SK-N-SH treated with all-trans-retinoic acid at 6 μM for 48 hours (cell line): Measurements from ENCODE around the gene GGT5.
"Not testable (repeated sequence)": the region's sequence is repeated elsewhere in the genome, so short reads cannot be mapped to it uniquely, and the experiment has no call there.

Source experiments
- ATAC-seq: fragments of 200-7000 bp; cut with Tn5 transposase; 3 replicates; pipeline ENCODE4 v1.9.1; 2020; ENCODE audit warnings: mild to moderate bottlenecking, moderate library complexity
- ARNTL ChIP-seq: fragments of 450-650 bp; formaldehyde crosslinking; IDR thresholded peaks from 2 replicates; pipeline ENCODE4 v1.5.0; 2020; ENCODE audit warnings: low read depth, mild to moderate bottlenecking, moderate library complexity, borderline replicate concordance
- BACH2 ChIP-seq: fragments of 250-450 bp; sonication (Bioruptor Pico); IDR thresholded peaks from 2 replicates; pipeline ENCODE4 v1.9.0; 2021; ENCODE audit warnings: mild to moderate bottlenecking, borderline replicate concordance
- ESRRG ChIP-seq: fragments of 250-450 bp; sonication (Bioruptor Pico); IDR thresholded peaks from 2 replicates; pipeline ENCODE4 v1.6.1; 2021; ENCODE audit warnings: mild to moderate bottlenecking
- GLIS3 ChIP-seq: fragments of 250-450 bp; sonication (Bioruptor Pico); IDR thresholded peaks from 2 replicates; pipeline ENCODE4 v1.5.0; 2020; ENCODE audit warnings: mild to moderate bottlenecking, moderate library complexity
- ISL1 ChIP-seq: fragments of 250-450 bp; sonication (Bioruptor Pico); IDR thresholded peaks from 2 replicates; pipeline ENCODE4 v2.1.2; 2022; ENCODE audit warnings: mild to moderate bottlenecking, moderate library complexity
- OSR1 ChIP-seq: fragments of 250-450 bp; sonication (Bioruptor Pico); IDR thresholded peaks from 2 replicates; pipeline ENCODE4 v1.8.0; 2022; ENCODE audit warnings: moderate library complexity, mild to moderate bottlenecking, inconsistent platforms
- PPARA ChIP-seq: fragments of 250-450 bp; sonication (Bioruptor Pico); IDR thresholded peaks from 2 replicates; pipeline ENCODE4 v1.5.0; 2020; ENCODE audit warnings: mild to moderate bottlenecking, borderline replicate concordance
- RARB ChIP-seq: fragments of 250-450 bp; sonication (Bioruptor Pico); IDR thresholded peaks from 2 replicates; pipeline ENCODE4 v1.8.0; 2021; ENCODE audit warnings: mild to moderate bottlenecking, moderate library complexity
- SNAI2 ChIP-seq: fragments of 250-450 bp; sonication (Bioruptor Pico); IDR thresholded peaks from 2 replicates; pipeline ENCODE4 v1.5.0; 2020; ENCODE audit warnings: mild to moderate bottlenecking, moderate library complexity
- TCF4 ChIP-seq: fragments of 250-450 bp; sonication (Bioruptor Pico); IDR thresholded peaks from 2 replicates; pipeline ENCODE4 v1.8.0; 2021; ENCODE audit warnings: mild to moderate bottlenecking, moderate library complexity, borderline replicate concordance
- TOX ChIP-seq: fragments of 250-450 bp; sonication (Bioruptor Pico); IDR thresholded peaks from 2 replicates; pipeline ENCODE4 v1.8.0; 2021; ENCODE audit warnings: mild to moderate bottlenecking, moderate library complexity, borderline replicate concordance
- ZC3H10 ChIP-seq: fragments of 250-450 bp; sonication (Bioruptor Pico); IDR thresholded peaks from 2 replicates; pipeline ENCODE4 v1.5.1; 2021; ENCODE audit warnings: mild to moderate bottlenecking, moderate library complexity
- ZFP30 ChIP-seq: fragments of 450-650 bp; formaldehyde crosslinking; IDR thresholded peaks from 2 replicates; pipeline ENCODE4 v1.5.0; 2022; ENCODE audit warnings: mild to moderate bottlenecking, moderate library complexity
- ZNF565 ChIP-seq: fragments of 450-650 bp; formaldehyde crosslinking; conservative IDR thresholded peaks from 2 replicates; pipeline ENCODE4 v1.5.0; 2020; ENCODE audit warnings: low read depth, mild to moderate bottlenecking, moderate library complexity
- ZNF8 ChIP-seq: fragments of 450-650 bp; formaldehyde crosslinking; IDR thresholded peaks from 2 replicates; pipeline ENCODE4 v1.5.0; 2020; ENCODE audit warnings: mild to moderate bottlenecking, moderate library complexity
- TF ChIP-seq, protein P1 (sequence below): fragments of 250-450 bp; sonication (Bioruptor Pico); IDR thresholded peaks from 2 replicates; pipeline ENCODE4 v1.8.0; 2021; ENCODE audit warnings: low read depth, mild to moderate bottlenecking, moderate library complexity, borderline replicate concordance
- TF ChIP-seq, protein P2 (sequence below): fragments of 250-450 bp; sonication (Bioruptor Pico); IDR thresholded peaks from 2 replicates; pipeline ENCODE4 v1.5.1; 2021; ENCODE audit warnings: mild to moderate bottlenecking, moderate library complexity

The GGT5 gene

DNA sequence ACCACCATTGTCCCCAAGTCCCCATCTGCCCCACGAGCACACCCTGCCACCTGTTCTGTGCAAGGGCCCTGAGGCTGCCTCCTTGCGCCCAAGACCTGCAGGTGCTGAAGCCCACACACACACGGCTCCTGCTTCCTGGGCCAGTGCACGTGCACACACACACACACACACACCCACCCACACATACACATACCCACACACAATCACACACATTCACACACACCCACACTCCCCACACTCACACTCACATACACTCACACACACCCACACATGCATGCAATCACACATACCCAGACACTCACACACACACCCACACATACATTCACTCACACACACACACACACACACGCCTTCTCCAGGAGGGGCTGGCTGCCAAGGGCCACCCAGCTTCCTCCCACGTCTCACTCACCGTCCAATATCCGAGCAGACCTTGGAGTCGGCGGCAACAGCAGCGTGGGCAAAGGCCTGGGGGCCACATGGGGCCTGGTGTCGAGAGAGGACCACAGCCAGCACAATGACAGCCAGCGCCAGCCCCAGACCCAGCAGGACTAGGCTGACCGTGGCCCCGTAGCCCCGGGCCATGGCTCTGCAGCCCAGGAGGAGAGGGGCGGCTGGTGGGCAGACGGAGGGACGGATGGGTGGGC is 616 bp downstream of the GGT5 start:
- no peak for TF ChIP-seq BACH2 (CRISPR knock-in tag)
- TF ChIP-seq ZNF8 (CRISPR knock-in tag), result no peak
- TF ChIP-seq RARB (CRISPR knock-in tag), result no peak
- TF ChIP-seq, protein P1, sequence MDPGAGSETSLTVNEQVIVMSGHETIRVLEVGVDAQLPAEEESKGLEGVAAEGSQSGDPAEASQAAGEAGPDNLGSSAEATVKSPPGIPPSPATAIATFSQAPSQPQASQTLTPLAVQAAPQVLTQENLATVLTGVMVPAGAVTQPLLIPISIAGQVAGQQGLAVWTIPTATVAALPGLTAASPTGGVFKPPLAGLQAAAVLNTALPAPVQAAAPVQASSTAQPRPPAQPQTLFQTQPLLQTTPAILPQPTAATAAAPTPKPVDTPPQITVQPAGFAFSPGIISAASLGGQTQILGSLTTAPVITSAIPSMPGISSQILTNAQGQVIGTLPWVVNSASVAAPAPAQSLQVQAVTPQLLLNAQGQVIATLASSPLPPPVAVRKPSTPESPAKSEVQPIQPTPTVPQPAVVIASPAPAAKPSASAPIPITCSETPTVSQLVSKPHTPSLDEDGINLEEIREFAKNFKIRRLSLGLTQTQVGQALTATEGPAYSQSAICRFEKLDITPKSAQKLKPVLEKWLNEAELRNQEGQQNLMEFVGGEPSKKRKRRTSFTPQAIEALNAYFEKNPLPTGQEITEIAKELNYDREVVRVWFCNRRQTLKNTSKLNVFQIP (CRISPR knock-in tag), result no peak
- TF ChIP-seq PPARA (CRISPR knock-in tag), result no peak
- no peak for TF ChIP-seq TCF4 (CRISPR knock-in tag)
- no peak for TF ChIP-seq ARNTL (CRISPR knock-in tag)
- no peak for TF ChIP-seq SNAI2 (CRISPR knock-in tag)
- TF ChIP-seq ISL1 (CRISPR knock-in tag), result no peak
- TF ChIP-seq TOX (CRISPR knock-in tag), result no peak
- TF ChIP-seq ZNF565 (CRISPR knock-in tag), result no peak
- TF ChIP-seq GLIS3 (CRISPR knock-in tag), result no peak
- no peak for TF ChIP-seq ZFP30
- no peak; the same call in 2 of the 3 replicates for ATAC-seq

DNA sequence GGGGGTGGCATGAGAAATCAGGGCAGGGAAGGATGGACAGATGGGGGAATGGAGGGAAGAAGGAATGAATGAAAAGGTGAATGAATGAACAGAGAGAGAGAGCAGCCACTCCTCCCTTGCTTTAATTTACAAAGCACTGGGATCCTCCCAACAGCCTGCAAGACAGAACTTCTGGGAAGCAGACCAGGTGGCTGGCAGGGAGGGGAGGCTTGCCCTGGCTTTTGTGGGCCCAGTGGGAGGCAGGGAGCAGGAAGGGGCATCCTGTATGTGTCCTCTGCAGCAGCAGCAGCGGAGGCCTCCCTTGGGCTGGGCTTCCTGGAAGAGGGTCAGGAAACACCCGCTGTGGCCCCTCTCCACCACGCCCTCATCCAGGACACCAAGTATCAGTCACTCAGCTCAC is 1.5 kb downstream of the GGT5 start:
- not testable (repeated sequence) for ATAC-seq

DNA sequence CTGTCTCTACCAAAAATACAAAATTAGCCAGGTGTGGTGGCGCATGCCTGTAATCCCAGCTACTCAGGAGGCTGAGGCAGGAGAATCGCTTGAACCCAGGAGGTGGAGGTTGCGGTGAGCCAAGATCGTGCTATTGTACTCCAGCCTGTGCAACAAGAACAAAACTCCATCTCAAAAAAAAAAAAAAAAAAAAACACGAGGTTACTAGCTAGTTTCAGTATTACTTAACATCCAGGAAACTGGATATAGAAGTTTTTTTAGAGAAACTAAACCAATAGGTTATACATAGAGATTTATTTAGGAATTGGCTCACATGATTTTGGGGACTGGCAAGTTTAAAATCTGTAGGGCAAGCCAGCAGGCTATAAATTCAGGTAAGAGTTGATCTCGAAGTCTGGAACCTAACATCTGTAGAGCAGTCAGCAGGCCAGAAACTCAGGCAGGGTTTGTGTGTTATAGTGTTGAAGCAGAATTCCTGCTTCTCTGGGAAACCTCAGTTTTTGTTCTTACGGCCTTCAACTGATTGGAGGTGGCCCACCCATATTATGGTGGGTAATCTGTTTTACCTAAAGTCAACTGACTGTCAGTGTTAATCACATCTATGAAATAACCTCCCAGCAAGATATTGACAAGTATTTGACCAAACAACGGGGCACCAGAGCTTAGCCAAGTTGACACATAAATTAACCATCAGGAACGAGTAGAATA is 3.7 kb downstream of the GGT5 start:
- not testable (repeated sequence) for ATAC-seq

DNA sequence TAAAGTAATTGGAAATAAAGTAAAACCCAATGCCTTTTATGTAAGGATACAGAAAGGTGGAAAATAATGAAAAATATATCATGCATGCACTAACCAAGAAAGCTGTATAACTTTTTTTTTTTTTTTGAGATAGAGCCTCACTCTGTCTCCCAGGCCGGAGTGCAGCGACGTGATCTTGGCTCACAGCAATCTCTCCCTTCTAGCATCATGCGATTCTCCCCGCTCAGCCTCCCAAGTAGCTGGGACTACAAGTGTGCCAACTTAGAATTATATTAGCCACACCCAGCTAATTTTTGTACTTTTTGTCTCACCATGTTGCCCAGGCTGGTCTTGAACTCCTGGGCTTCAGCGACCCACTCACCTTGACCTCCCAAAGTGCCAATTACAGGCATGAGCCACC is 4.5 kb downstream of the GGT5 start:
- no peak for ATAC-seq
- TF ChIP-seq GLIS3 (CRISPR knock-in tag) (no peak), RARB (CRISPR knock-in tag) (no peak)

DNA sequence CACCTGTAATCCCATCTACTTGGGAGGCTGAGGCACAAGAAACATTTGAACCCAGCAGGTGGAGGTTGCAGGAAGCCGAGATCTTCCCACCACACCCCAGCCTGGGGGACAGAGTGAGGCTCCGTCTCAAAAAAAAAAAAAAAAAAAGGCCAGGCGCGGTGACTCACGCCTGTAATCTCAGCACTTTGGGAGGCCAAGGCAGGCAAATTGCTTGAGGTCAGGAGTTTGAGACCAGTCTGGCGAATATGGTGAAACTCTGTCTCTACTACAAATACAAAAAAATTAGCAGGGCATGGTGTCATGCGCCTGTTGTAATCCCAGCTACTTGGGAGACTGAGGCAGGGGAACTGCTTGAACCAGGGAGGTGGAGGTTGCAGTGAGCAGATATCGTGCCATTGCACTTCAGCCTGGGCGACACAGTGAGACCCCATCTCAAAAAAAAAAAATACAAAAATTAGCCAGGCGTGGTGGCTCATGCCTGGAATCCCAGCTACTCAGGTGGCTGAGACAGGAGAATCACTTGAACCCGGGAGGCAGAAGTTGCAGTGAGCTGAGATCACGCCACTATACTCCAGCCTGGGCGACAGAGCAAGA is 6.7 kb downstream of the GGT5 start:
- not testable (repeated sequence) for ATAC-seq

DNA sequence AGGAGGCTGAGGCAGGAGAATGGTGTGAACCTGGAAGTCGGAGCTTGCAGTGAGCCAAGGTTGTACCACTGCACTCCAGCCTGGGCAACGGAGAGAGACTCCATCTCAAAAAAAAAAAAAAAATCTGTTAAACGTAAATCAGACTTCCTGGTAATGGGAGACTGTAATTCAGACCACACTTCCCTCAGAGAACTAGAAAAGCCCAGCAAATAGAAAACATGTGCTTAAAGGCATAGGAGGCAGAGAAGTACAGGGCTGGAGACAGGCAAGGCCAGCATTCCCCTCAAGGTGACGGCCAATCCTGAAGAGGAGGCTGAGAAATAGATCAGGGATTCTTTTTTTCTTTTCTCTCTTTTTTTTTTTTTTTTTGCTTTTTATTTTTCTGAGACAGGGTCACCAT is 8.2 kb downstream of the GGT5 start:
- ATAC-seq, result peak; percentile 83
- TF ChIP-seq ZNF565 (CRISPR knock-in tag) (no peak), BACH2 (CRISPR knock-in tag) (no peak)

DNA sequence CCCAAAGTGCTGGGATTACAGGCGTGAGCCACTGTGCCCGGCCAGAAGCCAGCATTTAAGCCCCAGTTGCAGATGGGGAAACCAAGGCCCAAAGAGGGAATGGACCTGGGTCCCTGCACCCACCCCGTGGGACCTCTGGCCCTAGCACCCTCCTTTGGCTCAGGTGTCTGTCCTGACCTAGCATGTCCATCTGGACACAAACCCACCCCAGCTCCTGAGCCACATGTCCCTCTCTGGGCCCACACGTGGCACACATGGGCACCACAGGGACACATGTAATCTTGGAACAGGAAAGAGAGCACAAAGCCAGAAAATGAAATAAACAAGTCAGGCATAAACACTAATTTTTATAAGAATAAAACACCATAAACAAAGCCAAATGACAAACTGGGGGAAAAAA is 9.6 kb downstream of the GGT5 start:
- TF ChIP-seq ESRRG (CRISPR knock-in tag) (no peak), PPARA (CRISPR knock-in tag) (no peak), ISL1 (CRISPR knock-in tag) (no peak), RARB (CRISPR knock-in tag) (no peak), ZC3H10 (CRISPR knock-in tag) (no peak)
- TF ChIP-seq, protein P2, sequence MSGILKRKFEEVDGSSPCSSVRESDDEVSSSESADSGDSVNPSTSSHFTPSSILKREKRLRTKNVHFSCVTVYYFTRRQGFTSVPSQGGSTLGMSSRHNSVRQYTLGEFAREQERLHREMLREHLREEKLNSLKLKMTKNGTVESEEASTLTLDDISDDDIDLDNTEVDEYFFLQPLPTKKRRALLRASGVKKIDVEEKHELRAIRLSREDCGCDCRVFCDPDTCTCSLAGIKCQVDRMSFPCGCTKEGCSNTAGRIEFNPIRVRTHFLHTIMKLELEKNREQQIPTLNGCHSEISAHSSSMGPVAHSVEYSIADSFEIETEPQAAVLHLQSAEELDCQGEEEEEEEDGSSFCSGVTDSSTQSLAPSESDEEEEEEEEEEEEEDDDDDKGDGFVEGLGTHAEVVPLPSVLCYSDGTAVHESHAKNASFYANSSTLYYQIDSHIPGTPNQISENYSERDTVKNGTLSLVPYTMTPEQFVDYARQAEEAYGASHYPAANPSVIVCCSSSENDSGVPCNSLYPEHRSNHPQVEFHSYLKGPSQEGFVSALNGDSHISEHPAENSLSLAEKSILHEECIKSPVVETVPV (CRISPR knock-in tag), result no peak
- TF ChIP-seq, all 23 proteins: peak for 0
- no peak for ATAC-seq

DNA sequence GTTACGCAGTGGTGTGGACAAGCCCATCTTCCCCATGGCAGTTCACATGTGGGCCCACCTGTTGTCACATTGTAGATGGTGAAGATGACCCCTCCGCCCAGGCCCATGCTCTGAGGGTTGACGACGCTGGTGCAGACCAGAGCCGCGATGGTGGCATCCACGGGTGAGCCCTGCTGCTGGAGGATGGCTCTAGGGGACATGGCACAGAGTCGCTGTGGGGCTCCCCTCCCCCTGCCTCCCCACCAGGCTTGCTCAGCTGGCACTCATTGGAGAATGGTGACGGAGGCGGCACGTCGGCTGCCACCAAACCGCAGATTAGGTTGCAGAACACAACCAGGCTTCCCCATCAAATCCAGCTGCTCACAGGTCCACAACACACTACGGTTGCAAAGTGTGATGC is 11.1 kb downstream of the GGT5 start:
- TF ChIP-seq TOX (CRISPR knock-in tag), result no peak
- TF ChIP-seq OSR1 (CRISPR knock-in tag), result no peak
- TF ChIP-seq ZNF565 (CRISPR knock-in tag), result no peak
- TF ChIP-seq ARNTL (CRISPR knock-in tag), result no peak
- ATAC-seq, result no peak
